Muscle of back (tissue), 11 donors: Measurements from ENCODE around the gene MAK. TPM values are rescaled to one million over a fixed set of nuclear protein-coding genes. Genes with fewer than 3 reads are reported as not detected.
"Not testable (repeated sequence)": the region's sequence is repeated elsewhere in the genome, so short reads cannot be mapped to it uniquely, and the experiment has no call there.

Experiments used
- DNase-seq, 3 donors: peaks; one replicate each; pipeline versions ENCODE4 v3.0.0 to v3.0.0-alpha.2; 2013
- polyA plus RNA-seq, 10 donors: library from polyadenylated mRNA; unstranded; fragments of 120-200 nt; gene quantifications; one replicate each; pipeline ENCODE4 v1.2.1, GENCODE V29; 2013; ENCODE audit not compliant: insufficient read length in 10 of 10

Gene MAK
- polyA plus RNA-seq, 10 donors, result 0.13 to 1.1 (median 0.28) TPM

DNA sequence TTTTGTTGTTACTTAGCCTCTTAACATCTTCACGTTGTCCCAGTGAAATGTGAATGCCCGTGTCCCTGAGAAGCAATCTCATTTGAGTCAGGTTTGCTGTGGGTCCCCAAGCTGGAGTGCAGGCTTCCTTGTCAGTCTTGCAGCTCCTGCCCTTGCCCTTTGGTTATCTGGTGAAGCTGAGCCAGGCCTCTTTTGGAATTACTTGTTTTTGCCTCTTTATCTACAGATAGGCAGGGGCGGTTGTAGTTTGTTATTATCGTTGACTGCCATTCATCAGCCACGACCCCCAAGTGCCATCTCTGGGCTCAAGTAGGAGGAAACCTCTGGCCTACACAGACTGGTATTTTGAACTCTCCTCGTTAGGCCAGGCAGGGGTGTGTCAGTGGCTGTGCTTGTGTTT, 113.3 kb downstream of the MAK start:
- no peak for DNase-seq

DNA sequence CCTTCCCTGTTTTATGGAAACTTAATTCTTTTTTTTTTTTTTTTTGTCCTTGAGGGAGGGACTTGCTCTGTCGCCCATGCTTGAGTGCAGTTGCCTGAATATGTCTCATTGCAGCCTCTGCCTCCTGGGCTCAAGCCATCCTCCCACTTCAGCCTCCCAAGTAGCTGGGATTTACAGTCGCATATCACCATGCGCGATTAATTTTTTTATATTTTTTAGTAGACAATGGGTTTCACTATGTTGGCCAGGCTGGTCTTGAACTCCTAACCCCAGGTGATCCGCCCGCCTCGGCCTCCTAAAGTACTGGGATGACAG, 114.8 kb downstream of the MAK start:
- DNase-seq, result no peak

DNA sequence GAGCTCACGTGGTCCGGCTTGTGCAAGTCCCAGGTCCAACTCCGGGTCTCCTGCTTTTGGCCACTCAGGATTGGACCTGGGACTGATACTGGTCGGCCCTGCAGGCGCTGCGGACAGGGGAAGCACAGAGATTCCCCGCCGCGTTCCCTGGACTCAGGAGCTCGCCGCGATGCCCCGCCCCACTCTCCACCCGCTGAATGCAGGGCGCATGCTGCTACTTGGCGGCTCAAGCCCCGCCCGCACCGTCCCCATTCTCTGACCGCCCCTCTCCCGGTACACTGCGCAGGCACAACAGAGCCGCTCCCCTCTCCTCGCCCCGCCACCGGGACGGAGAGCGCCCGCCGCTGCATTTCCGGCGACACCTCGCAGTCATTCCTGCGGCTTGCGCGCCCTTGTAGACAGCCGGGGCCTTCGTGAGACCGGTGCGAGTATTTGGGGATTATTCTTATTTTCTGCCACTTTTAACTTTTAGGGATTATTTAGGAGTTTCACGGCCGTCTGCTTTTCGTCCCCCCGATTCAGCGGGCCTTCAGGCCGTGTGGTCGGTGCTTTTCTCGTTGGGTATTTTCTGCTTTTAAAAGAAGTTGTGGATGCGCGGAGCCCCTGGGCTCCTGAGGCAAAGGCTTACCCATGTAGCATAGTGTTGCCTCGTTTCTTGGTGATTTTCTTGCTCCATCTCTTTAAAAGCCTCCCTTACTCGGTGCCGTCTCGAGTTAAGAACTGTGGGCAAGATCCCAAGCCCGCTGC, 115.3 kb downstream of the MAK start, which contains the start of gene TMEM14C:
TMEM14C (plus strand) TSS at position 251 of the 747 bp plus-strand sequence. CDS start 1,544 bp downstream, outside the sequence.
- peak; percentile 97 to 99 (median 98) for DNase-seq

GRCh38 chr6:10722570-10722819, 115.8 kb downstream of the MAK start:
- no peak for DNase-seq

GRCh38 chr6:10721850-10722569, 116.3 kb downstream of the MAK start:
- DNase-seq, result no peak

- DNase-seq, result not testable (repeated sequence)
Observed at GRCh38 chr6:10720960-10721849, 117.1 kb downstream of the MAK start.

DNA sequence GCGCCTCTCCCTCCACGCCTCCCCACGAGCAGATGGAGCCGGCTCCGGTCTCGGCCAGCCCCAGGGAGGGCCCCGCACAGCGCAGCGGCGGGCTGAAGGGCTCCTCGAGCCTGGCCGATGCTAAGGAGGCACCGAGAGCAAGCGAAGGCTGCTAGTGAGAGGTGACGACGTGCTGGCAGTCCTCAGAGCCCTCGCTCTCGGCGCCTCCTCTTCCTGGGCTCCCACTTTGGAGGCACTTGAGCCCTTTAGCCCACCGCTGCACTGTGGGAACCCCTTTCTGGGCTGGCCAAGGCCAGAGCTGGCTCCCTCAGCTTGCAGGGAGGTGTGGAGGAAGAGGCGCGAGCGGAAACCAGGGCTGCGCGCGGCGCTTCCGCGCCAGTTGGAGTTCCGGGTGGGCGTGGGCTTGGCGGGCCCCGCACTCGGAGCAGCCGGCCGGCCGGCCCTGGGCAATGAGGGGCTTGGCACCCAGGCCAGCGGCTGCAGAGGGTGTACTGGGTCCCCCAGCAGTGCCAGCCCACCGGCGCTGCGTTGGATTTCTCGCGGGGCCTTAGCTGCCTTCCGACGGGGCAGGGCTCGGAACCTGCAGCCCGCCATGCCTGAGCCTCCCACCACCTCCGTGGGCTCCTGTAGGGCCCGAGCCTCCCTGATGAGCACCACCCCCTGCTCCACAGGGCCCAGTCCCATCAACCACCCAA, 117.9 kb downstream of the MAK start:
- DNase-seq, result peak; percentile 33 to 82 (median 49)

GRCh38 chr6:10719964-10720264, 118.4 kb downstream of the MAK start:
- DNase-seq, result peak; percentile 33 to 68 (median 47)

DNA sequence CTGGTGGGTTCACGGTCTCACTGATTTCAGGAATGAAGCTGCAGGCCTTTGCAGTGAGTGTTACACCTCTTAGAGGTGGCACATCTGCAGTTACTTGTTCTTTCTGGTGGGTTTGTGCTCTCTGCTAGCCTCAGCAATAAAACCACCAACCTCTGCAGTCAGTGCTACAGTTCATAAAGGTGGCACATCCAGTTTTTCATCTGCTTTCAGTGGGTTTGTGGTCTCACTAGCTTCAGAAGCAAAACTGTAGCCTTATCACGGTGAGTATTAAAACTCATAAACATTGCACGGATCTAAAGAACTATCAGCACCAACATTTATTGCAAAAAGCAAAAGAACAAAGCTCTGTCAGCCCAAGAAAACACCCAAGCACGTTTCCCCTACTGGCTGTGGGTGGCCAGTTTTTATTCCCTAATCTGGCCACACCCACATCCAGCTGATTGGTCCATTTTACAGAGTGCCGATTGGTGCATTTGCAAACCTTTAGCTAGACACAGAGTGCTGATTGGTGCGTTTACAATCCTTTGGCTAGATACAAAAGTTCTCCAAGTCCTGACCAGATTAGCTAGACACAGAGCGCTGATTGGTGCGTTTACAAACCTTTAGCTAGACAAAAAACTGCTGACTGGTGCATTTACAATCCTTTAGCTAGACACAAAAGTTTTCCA, 118.9 kb downstream of the MAK start:
- peak in 2 of 3 donors; percentile 11 to 17 for DNase-seq

DNA sequence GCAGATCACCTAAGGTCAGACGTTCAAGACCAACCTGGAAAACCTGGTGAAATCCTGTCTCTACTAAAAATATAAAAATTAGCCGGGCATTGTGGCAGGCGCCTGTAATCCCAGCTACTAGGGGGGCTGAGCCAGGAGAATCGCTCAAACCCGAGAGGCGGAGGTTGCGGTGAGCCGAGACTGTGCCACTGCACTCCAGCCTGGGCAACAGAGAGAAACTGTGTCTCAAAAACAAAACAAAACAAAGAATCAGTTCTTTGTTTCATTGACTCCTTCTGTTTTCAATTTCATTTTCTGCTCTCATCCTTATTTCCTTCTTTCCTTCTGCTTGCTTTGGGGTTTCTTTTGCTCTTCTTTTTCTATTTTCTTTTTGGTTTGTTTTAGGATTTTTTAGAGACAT, 124.4 kb downstream of the MAK start:
- no peak for DNase-seq

Other genes with a start within 250 kb of the MAK start
- 1 to 10 TPM in 8 of 10 donors, under 1 TPM in 2; 0.92 to 4.8 (median 1.8) TPM for gene C6orf52, start 143.9 kb downstream of the MAK start, polyA plus RNA-seq
- 10 to 100 TPM; 16.3 to 20.9 (median 17.9) TPM for gene PAK1IP1, start 143.6 kb downstream of the MAK start, polyA plus RNA-seq
- gene TMEM14C, start 115.5 kb downstream of the MAK start, polyA plus RNA-seq, result 100 to 1,000 TPM in 9 of 10 donors, 10 to 100 TPM in 1; 99.6 to 119 (median 106) TPM
- gene TMEM14B, start 90.7 kb downstream of the MAK start, polyA plus RNA-seq, result 10 to 100 TPM; 63.6 to 75.6 (median 69.6) TPM
- under 1 TPM in 1 of 10 donors, not detected in 9; 0.08 TPM for gene GCM2, start 43.5 kb upstream of the MAK start, polyA plus RNA-seq
- gene SYCP2L, start 48.5 kb upstream of the MAK start, polyA plus RNA-seq, result 1 to 10 TPM in 9 of 10 donors, under 1 TPM in 1; 0.37 to 5.4 (median 2.1) TPM
- gene ELOVL2, start 205.8 kb upstream of the MAK start, polyA plus RNA-seq, result 1 to 10 TPM; 2.1 to 3.7 (median 2.5) TPM